Measurements from ENCODE around the gene ADGRG1.
A peak's percentile ranks its signal among the peaks of the same experiment; 100 is the strongest.

Gene ADGRG1

DNA sequence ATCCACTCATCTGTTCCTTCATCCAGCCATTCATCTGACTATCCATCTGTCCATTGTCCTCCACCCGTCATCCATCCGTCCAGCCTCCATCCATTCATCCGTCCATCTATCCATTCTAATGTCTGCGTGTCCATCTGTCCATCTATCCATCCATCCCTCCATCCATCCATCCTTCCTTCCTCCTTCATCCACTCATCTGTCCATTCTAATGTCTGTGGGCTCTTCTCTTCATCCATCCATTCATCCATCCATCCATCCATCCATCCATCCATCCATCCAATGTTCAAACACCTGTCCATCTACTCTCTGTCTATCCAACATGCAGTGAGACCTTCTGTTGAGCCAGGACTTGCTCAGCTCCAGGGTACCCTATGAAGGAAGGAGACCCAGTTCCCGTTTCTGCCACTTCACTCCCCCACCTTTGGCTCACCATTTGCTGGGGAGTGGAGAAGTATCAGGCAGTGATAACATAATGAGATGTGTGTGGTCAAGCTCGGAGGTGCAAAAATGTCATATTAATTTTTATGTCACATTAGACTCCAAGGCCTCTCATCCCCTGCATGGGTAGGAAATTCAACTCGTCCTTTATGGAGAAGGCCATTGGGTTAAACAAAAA is 36.5 kb upstream of the ADGRG1 start:
- TF ChIP-seq, protein P1, sequence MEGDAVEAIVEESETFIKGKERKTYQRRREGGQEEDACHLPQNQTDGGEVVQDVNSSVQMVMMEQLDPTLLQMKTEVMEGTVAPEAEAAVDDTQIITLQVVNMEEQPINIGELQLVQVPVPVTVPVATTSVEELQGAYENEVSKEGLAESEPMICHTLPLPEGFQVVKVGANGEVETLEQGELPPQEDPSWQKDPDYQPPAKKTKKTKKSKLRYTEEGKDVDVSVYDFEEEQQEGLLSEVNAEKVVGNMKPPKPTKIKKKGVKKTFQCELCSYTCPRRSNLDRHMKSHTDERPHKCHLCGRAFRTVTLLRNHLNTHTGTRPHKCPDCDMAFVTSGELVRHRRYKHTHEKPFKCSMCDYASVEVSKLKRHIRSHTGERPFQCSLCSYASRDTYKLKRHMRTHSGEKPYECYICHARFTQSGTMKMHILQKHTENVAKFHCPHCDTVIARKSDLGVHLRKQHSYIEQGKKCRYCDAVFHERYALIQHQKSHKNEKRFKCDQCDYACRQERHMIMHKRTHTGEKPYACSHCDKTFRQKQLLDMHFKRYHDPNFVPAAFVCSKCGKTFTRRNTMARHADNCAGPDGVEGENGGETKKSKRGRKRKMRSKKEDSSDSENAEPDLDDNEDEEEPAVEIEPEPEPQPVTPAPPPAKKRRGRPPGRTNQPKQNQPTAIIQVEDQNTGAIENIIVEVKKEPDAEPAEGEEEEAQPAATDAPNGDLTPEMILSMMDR (IDR thresholded peaks at IDR 0.05): no peak

DNA sequence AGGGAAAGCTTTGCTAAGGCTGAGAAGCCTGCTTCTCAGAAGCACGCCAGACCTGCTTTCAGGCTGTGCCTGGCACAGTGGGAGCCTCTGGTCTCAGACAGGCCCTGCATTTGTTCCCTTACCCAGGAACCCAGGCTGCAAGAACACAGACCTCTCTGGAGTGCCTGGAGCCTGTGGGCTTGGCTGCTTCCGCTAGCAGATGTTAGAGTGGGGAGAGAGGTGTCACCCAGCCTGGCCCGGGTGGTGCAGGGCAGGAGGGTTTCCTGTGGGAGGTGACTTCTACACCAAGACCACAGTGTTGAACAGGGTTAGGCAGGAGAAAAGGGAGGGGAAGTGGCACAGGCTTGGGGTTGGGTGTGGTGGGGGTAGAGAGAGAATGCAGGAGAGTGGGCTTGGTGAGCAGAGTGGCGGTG is 35.8 kb upstream of the ADGRG1 start:
- TF ChIP-seq, protein P1 (IDR thresholded peaks at IDR 0.05): no peak

DNA sequence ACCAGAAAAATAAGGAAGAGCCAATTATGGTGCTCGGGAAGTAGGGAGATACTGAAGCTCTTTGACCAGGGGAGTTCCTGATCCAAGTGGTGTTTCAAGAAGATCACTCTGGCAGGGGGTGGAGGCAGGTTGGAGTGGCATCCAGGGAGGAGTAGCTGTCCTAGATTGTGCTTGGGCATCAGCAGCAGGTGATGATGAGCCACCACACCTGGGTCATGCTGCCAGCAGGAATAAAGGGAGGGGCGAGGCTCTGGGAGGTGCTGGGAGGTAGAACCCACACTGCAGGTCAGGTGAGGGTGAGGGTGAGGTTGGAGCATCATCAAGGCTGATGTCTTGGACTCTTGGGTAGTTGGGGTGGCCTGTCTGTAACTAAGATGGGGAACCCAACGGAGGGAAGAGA is 35.4 kb upstream of the ADGRG1 start:
- TF ChIP-seq, protein P1 (IDR thresholded peaks at IDR 0.05): no peak

DNA sequence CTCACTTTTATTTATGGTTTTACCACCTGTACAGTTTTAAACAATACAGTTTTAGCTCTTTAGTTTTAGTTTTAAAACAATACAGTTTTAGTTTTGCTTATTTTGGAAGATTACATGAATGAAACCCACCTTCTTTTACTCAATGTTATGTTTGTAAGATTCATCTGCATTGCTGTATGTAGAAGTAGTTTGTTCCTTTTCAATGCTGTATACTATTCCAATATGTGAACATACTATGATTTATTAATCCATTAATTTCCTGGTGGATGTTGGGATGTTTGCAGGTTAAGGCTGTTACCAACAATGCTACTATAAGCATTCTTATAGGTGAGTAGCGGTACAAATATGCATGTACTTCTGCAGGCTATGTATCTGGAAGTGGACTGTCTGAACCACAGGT is 34.4 kb upstream of the ADGRG1 start:
- TF ChIP-seq, protein P1 (IDR thresholded peaks at IDR 0.05): no peak

DNA sequence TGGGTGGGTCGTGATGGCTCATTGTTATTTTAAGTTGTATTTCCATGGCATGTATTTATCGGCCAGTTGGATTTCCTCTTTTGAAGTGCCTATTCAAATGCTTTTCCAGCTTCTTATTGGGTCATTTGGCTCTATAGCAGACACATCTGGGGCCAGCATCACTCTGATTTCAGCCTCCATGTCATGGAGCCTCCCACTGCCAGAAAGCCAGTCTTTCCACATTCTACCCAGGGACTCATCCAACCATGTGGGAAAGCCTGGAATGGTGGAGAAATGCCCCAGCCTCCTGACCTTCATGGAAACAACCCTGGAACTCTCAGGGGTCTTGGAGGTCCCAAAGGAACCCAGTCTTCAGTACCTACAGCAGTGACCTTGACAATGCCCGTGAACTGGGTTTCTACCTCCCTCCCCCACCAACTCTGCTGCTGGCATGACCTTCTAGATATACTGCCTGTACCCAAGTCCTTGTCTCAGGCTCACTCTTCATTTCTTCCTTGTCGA is 33.8 kb upstream of the ADGRG1 start:
- TF ChIP-seq, protein P1 (IDR thresholded peaks at IDR 0.05): no peak

DNA sequence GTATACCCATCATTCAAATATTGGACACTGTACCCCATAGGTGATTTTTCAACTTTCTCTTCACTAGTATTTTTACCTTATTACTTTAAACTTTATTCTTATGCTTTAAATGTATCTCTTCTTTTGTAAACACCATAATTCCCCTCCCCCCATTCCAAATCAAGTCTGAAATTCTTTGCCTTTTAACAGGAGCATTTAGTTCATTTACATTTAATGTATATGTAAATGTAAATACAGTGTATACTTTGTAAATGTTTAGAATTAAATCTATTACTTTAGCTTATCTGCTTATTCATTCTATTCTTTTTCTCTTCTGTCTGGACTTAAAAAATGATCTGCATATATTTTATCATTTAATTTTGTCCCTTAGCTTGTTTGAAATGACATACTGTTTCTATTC is 30.0 kb upstream of the ADGRG1 start:
- TF ChIP-seq, protein P1 (IDR thresholded peaks at IDR 0.05): no peak

DNA sequence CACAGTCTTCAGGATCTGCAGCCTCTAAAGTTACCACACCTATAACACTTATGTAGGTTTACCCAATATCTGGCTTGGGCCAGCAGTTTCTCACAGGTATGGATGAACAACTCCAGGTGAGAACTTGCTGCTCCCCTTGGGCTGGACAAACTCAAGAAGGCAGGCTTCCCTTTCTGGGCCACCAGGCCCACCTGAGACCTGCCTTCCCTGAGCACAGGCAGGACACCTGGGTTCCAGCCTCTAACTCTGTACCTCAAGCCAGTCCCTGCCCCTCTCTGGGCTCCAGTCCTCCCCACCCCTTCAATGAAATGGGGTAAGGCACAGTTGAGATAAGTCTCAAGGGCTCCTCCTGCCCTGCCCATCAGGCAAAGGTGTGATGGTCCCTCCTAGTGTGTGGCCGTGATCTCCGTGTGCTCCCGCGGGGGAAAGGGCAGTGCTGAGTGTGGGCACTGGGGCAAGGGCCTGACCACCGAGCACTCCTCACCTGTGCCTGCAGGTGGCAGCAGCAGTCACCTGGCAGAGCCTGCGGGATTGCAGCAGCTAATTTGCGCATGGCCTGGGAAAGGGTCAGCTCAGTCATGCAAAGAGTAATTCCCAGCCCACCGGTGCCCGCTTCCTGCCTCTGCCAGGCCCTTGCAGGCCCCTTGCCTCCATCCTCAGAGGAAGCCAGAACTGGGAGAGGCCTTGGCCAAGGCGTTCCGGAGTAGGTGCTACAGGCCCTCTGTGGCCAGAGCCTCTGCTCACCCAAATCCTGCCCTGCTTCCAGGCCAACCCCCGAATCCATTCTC is 28.2 kb upstream of the ADGRG1 start:
- TF ChIP-seq, protein P1 (IDR thresholded peaks at IDR 0.05): peak; percentile 93
